Body of pancreas (tissue), 4 donors: ENCODE results near the gene NES.

Experiments used
- CTCF ChIP-seq, 7 experiments: fragments of 450-650 bp in 4 of 7; fragments of 200-600 bp in 3 of 7; sonication (generic) in 3 of 7; IDR thresholded peaks; one replicate each; pipeline ENCODE4 v1.5.1; 2016 to 2019; ENCODE audit warnings: antibody characterized with exemption in 7 of 7
- POLR2A ChIP-seq, 3 donors: fragments of 450-650 bp; IDR thresholded peaks; one replicate each; pipeline ENCODE4 v1.6.1; 2016; ENCODE audit warnings: antibody characterized with exemption in 3 of 3, mild to moderate bottlenecking in 2 of 3

DNA sequence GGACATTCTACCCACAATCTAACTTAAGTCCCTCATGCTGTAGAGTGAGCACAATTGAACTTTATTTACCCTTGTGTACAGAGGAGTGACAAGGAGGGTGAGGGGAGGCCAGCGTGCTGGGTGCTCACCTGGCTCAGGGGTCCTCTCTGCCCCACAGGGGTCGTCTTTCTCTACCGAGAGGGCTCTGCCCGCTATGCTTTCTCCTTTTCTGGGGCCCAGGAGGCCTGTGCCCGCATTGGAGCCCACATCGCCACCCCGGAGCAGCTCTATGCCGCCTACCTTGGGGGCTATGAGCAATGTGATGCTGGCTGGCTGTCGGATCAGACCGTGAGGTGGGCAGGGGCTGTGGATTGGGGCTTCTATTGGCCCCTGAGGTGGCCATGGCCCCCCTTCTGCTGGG, 29.9 kb downstream of the NES start:
- no peak for TF ChIP-seq CTCF (IDR thresholded peaks at IDR 0.05)
- no peak for TF ChIP-seq POLR2A (IDR thresholded peaks at IDR 0.05)
